Smooth muscle cell (in vitro differentiated cells): Measurements from ENCODE around the gene COL6A1. TPM values are rescaled to one million over a fixed set of nuclear protein-coding genes. Genes with fewer than 3 reads are reported as not detected.
A peak's percentile ranks its signal among the peaks of the same experiment; 100 is the strongest.

Experiments used
- DNase-seq: peaks from one replicate; lab custom pipeline; 2025; ENCODE audit not compliant: unreplicated experiment; lab: John Stamatoyannopoulos, UW
- H2AFZ ChIP-seq: fragments of 200-600 bp; sonication (generic); 2 replicates; pipeline ENCODE4 v1.6.0; 2016; ENCODE audit warnings: antibody characterized with exemption, low read depth, mild to moderate bottlenecking
- H3F3A ChIP-seq: fragments of 200-600 bp; sonication (generic); 2 replicates; pipeline ENCODE4 v1.6.0; 2017; ENCODE audit warnings: antibody characterized with exemption, low read depth
- H3K27ac ChIP-seq: fragments of 200-600 bp; sonication (generic); 2 replicates; pipeline ENCODE4 v1.5.1; 2016; ENCODE audit warnings: low read depth, mild to moderate bottlenecking
- H3K27me3 ChIP-seq: fragments of 200-600 bp; sonication (generic); 2 replicates; pipeline ENCODE4 v1.6.1; 2016; ENCODE audit warnings: low read depth, mild to moderate bottlenecking
- H3K36me3 ChIP-seq: fragments of 200-600 bp; sonication (generic); 2 replicates; pipeline ENCODE4 v1.5.1; 2016; ENCODE audit warnings: low read depth
- H3K4me1 ChIP-seq: fragments of 200-600 bp; sonication (generic); 2 replicates; pipeline ENCODE4 v1.5.1; 2016; ENCODE audit warnings: low read depth
- H3K4me2 ChIP-seq: fragments of 200-600 bp; sonication (generic); 2 replicates; pipeline ENCODE4 v1.6.0; 2016; ENCODE audit warnings: mild to moderate bottlenecking
- H3K4me3 ChIP-seq: fragments of 200-600 bp; sonication (generic); 2 replicates; pipeline ENCODE4 v1.5.1; 2016; ENCODE audit warnings: mild to moderate bottlenecking
- H3K79me2 ChIP-seq: fragments of 200-600 bp; sonication (generic); 2 replicates; pipeline ENCODE4 v1.6.0; 2016; ENCODE audit warnings: low read depth, mild to moderate bottlenecking
- H3K9ac ChIP-seq: fragments of 200-600 bp; sonication (generic); 2 replicates; pipeline ENCODE4 v1.6.0; 2016; ENCODE audit warnings: low read depth
- H3K9me3 ChIP-seq: fragments of 200-600 bp; sonication (generic); replicated peaks from 2 replicates; pipeline ENCODE4 v1.5.1; 2016; ENCODE audit warnings: low read depth
- H4K20me1 ChIP-seq: fragments of 200-600 bp; sonication (generic); 2 replicates; pipeline ENCODE4 v1.6.0; 2016; ENCODE audit warnings: low read depth
- CTCF ChIP-seq: fragments of 200-600 bp; sonication (generic); IDR thresholded peaks from 2 replicates; pipeline ENCODE4 v1.5.1; 2017; ENCODE audit warnings: borderline replicate concordance, mild to moderate bottlenecking, antibody characterized with exemption; ENCODE audit not compliant: insufficient read depth, poor library complexity, severe bottlenecking
- WGBS: methylation state at CpG from one replicate; pipeline ENCODE4 v1.1.7; 2016; ENCODE audit warnings: low lambda C conversion rate; 5-methylcytosine and 5-hydroxymethylcytosine counted together
- polyA plus RNA-seq: library from polyadenylated mRNA; unstranded; fragments of >200 nt; fragmentation: Nextera tagmentation; extraction: Ambion mirVana; gene quantifications from 2 replicates; pipeline ENCODE4 v1.2.1, GENCODE V29; 2016
- total RNA-seq: library from RNA; depleted of rRNA; stranded (reverse); fragments of >200 nt; gene quantifications from 2 replicates; pipeline ENCODE4 v1.2.3, GENCODE V29; 2014

Gene COL6A1
- total and polyA plus RNA-seq, 2 experiments from 2014 or later: 1,292 to 2,827 TPM

DNA sequence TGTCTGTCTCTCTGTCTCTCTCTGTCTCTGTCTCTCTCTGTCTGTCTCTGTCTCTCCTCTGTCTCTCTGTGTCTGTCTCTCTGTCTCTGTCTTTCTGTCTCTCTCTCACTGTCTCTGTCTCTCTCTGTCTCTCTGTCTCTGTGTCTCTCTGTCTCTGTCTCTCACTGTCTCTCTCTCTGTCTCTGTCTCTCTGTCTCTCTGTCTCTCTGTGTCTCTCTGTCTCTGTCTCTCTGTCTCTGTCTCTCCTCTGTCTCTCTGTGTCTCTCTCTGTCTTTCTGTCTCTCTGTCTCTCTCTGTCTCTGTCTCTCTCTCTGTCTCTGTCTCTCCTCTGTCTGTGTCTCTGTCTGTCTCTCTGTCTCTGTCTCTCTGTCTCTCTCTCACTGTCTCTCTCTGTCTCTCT is 873 bp upstream of the COL6A1 start:
- Histone ChIP-seq H3K79me2 (peaks cover 42% of the 10 kb centered on the region), H3F3A (peaks cover 38% of the 10 kb centered on the region), H3K4me1 (peaks cover 22% of the 10 kb centered on the region), H3K27me3 (no peaks in the 10 kb centered on the region), H3K4me2 (peak overlapping the region; percentile 90), H3K4me3 (peak overlapping the region; percentile 50), H3K36me3 (no peaks in the 10 kb centered on the region), H3K27ac (peak overlapping the region; percentile 95), H2AFZ (no peak overlapping the region), H3K9me3 (no peaks in the 10 kb centered on the region), H4K20me1 (peaks cover 41% of the 10 kb centered on the region), H3K9ac (peak overlapping the region; percentile 62)
- TF ChIP-seq CTCF: no peak
- DNase-seq: no peak

DNA sequence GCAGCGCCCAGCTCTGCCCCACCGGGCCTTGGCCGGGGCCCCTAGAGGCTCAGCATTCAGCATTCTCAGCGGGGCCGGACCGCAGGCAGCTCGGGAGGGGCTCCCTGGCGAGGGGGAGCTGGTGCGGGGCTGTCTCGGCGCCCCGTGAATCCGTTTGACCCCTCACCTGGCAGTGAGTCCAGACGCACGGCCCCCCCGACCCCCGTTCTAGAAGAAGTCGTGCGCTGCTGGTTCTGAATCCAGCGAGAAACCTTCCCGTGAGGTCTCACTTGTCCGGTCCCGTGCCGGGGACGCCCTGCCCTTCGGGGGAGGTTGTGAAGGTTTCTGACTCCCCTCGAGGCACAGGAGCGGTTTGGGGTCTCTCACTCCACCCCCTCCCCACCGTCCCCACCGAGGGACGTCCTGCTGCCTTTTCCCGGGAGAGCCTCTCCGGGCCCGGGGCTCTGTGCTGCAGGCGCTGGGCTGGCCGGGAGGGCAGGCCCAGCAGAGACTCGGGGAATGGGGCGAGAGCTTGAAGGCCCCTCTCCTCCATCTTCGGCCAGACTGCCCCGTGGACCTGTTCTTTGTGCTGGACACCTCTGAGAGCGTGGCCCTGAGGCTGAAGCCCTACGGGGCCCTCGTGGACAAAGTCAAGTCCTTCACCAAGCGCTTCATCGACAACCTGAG is 655 bp downstream of the COL6A1 start:
- H3K36me3 ChIP-seq: no peaks in the 10 kb centered on the region
- H3K9ac ChIP-seq: peak overlapping the region; percentile 84
- no peak for TF ChIP-seq CTCF
- H3K4me3 ChIP-seq: peak overlapping the region; percentile 97
- H4K20me1 ChIP-seq: peaks cover 56% of the 10 kb centered on the region
- no peaks in the 10 kb centered on the region for H3K9me3 ChIP-seq
- WGBS: 3% methylated on average over 43 of the region's 45 CpGs
- H2AFZ ChIP-seq: no peak overlapping the region
- H3K79me2 ChIP-seq: peaks cover 57% of the 10 kb centered on the region
- H3K27me3 ChIP-seq: no peaks in the 10 kb centered on the region
- peak overlapping the region; percentile 99 for H3K4me2 ChIP-seq
- peaks cover 33% of the 10 kb centered on the region for H3F3A ChIP-seq
- H3K4me1 ChIP-seq: peaks cover 12% of the 10 kb centered on the region
- DNase-seq: no peak
- peak overlapping the region; percentile 73 for H3K27ac ChIP-seq

- WGBS: 19% methylated on average over 41 of the region's 45 CpGs
- H3K4me3 ChIP-seq: peak overlapping the region; percentile 97
- peaks cover 33% of the 10 kb centered on the region for H3F3A ChIP-seq
- peaks cover 12% of the 10 kb centered on the region for H3K4me1 ChIP-seq
- peak overlapping the region; percentile 84 for H3K9ac ChIP-seq
- no peaks in the 10 kb centered on the region for H3K9me3 ChIP-seq
- peaks cover 60% of the 10 kb centered on the region for H4K20me1 ChIP-seq
- H3K36me3 ChIP-seq: no peaks in the 10 kb centered on the region
- H3K4me2 ChIP-seq: peak overlapping the region; percentile 99
- no peak overlapping the region for H2AFZ ChIP-seq
- TF ChIP-seq CTCF: no peak
- H3K27me3 ChIP-seq: no peaks in the 10 kb centered on the region
- no peak for DNase-seq
- peak overlapping the region; percentile 73 for H3K27ac ChIP-seq
- H3K79me2 ChIP-seq: peaks cover 61% of the 10 kb centered on the region
Measured at GRCh38 chr21:45982758-45983648, 1.4 kb downstream of the COL6A1 start.
